Heart left ventricle (tissue), 16 donors: ENCODE measurements around the gene ZNF487. TPM values are rescaled to one million over a fixed set of nuclear protein-coding genes. Genes with fewer than 3 reads are reported as not detected.
A peak's percentile ranks its signal among the peaks of the same experiment; 100 is the strongest.

Source experiments
- ATAC-seq, 4 donors: fragments of 200-7000 bp; cut with Tn5 transposase; one replicate each; pipeline ENCODE4 v1.9.1; 2020 to 2022; ENCODE audit warnings: moderate library complexity in 4 of 4, mild to moderate bottlenecking in 3 of 4, moderate number of reproducible peaks in 1 of 4
- DNase-seq, 5 donors: peaks; one replicate each; pipeline ENCODE4 v3.0.0-alpha.2; 2020
- H3K27ac ChIP-seq, 12 donors: fragments of 200-600 bp; sonication (generic) in 4 of 12; one replicate each; pipeline versions ENCODE4 v1.5.0 to v1.8.0; 2016 to 2022; ENCODE audit warnings: mild to moderate bottlenecking in 2 of 12
- H3K27me3 ChIP-seq, 9 donors: fragments of 200-600 bp; sonication (generic) in 2 of 9; one replicate each; pipeline versions ENCODE4 v1.5.1 to v1.8.0; 2016 to 2022; ENCODE audit warnings: mild to moderate bottlenecking in 3 of 9
- H3K36me3 ChIP-seq, 9 donors: fragments of 200-600 bp; sonication (generic) in 2 of 9; one replicate each; pipeline versions ENCODE4 v1.5.0 to v1.8.0; 2018 to 2022; ENCODE audit warnings: mild to moderate bottlenecking in 2 of 9
- H3K4me1 ChIP-seq, 12 donors: fragments of 200-600 bp; sonication (generic) in 4 of 12; one replicate each; pipeline versions ENCODE4 v1.5.0 to v1.8.0; 2016 to 2022; ENCODE audit warnings: mild to moderate bottlenecking in 3 of 12
- H3K4me3 ChIP-seq, 12 donors: fragments of 200-600 bp; sonication (generic) in 4 of 12; one replicate each; pipeline versions ENCODE4 v1.5.0 to v1.8.0; 2017 to 2022; ENCODE audit warnings: mild to moderate bottlenecking in 9 of 12, moderate library complexity in 4 of 12
- H3K9me3 ChIP-seq, 12 donors: fragments of 200-600 bp; sonication (generic) in 4 of 12; one replicate each; pipeline versions ENCODE4 v1.5.0 to v1.8.0; 2016 to 2022; ENCODE audit warnings: mild to moderate bottlenecking in 1 of 12
- CTCF ChIP-seq, 12 donors: fragments of 200-600 bp; sonication (generic) in 4 of 12; IDR thresholded peaks; one replicate each; pipeline versions ENCODE4 v1.5.0 to v1.8.0; 2018 to 2022; ENCODE audit warnings: antibody characterized with exemption in 12 of 12, mild to moderate bottlenecking in 5 of 12
- POLR2A ChIP-seq, 2 donors: fragments of 450-650 bp; IDR thresholded peaks; one replicate each; pipeline ENCODE4 v1.6.1; 2017; ENCODE audit warnings: antibody characterized with exemption in 2 of 2, mild to moderate bottlenecking in 2 of 2, moderate library complexity in 2 of 2
- WGBS, 4 donors: extraction: QIAGEN DNeasy Blood & Tissue Kit in 2 of 4; methylation state at CpG; one replicate each; pipeline versions ENCODE4 v1.1.5 to v1.1.7; 2013 to 2018; 5-methylcytosine and 5-hydroxymethylcytosine counted together
- intact Hi-C, 10 donors: fragments of 100-400 bp; cut with DNase I; formaldehyde crosslinking; loops; one replicate each; pipeline versions ENCODE4 v1.11.1 to v1.14.2; 2022
- polyA plus RNA-seq, 2 donors: library from polyadenylated mRNA; stranded (reverse); fragments of 200-250 nt; gene quantifications; one replicate each; pipeline ENCODE4 v1.2.3, GENCODE V29; 2013
- total RNA-seq, 9 donors: library from RNA; depleted of rRNA in 2 of 9; stranded (reverse); fragments of >200 nt in 2 of 9; fragmentation: NEBNext Ultra II Directional in 3 of 9; extraction: Animal tissue kit (Norgen Biotek cat#: 25700) in 3 of 9; gene quantifications; one replicate each; pipeline versions ENCODE4 v1.1.0 to v1.2.4, GENCODE V29; 2016 to 2023
- donor health status: ischemic (EF 13 %, LVEDD 7.1; RV severe dilation, severe dysfunction).
- donor health status: healthy with polysubstance abuse.
- donor health status: DM: no; HTN: yes; CAD: no.
- donor health status: DM: no; HTN: no; CAD: no.
- donor health status: ischemic (EF 25% LVEDD 6.9; RV normal size, moderate dysfunction).
- donor health status: ischemic (EF 25% LVEDD 5.7; RV mildly dilated, moderate dysfunction).
- donor health status: healthy.
- donor health status: DM: yes; HTN: yes; CAD: no.
- donor health status: ischemic (EF 35%, LVEDD 5.7; RV mildly dilated, moderate dysfunction).
- donor health status: nonischemic (EF 11% LVEDD 7.7; RV severe dilation, severe dysfunction).
- donor health status: DM: yes; HTN: yes; CAD: no.
- donor health status: PGD.
- donor health status: ischemic (EF 29% LVEDD 5.4; RV normal size, mild dysfunction).
- donor health status: nonischemic (EF 23%, LVEDD 6.1; RV moderate dilation, normal function).

ZNF487 gene
- total and polyA plus RNA-seq, 11 donors: 1.8 to 5.1 (median 2.4) TPM

- DNase-seq (peak; percentile 92 to 94 (median 93)), ATAC-seq (peak; percentile 77 to 79 (median 78))
- intact Hi-C loops: loop anchor here in 1 of 10 donors (1.0 kb wide), 1 partner anchor 8 kb away; no protein-coding TSS in a partner anchor
- no peaks in the 10 kb centered on the region for H3K27me3 ChIP-seq
- peaks cover 13 to 57% (median 37%) of the 10 kb centered on the region in 12 donors for H3K4me1 ChIP-seq
- no peaks in the 10 kb centered on the region for H3K9me3 ChIP-seq
- H3K36me3 ChIP-seq: peaks cover 0 to 11% (median 0%) of the 10 kb centered on the region in 9 donors
- peak overlapping the region; percentile 96 to 100 (median 98) for H3K27ac ChIP-seq
- TF ChIP-seq CTCF (IDR thresholded peaks at IDR 0.05) (peak in 8 of 12 donors; percentile 16 to 47 (median 35)), POLR2A (IDR thresholded peaks at IDR 0.05) (no peak)
- H3K4me3 ChIP-seq: peak overlapping the region; percentile 64 to 90 (median 83)
- 2 to 3% (median 2%) methylated on average over 55 to 56 of the region's 56 CpGs for WGBS, 4 donors
Observed at GRCh38 chr10:43407576-43408330, 29.2 kb upstream of the ZNF487 start.

GRCh38 chr10:43408331-43408709 is 28.6 kb upstream of the ZNF487 start:
- peaks cover 0 to 6% (median 0%) of the 10 kb centered on the region in 9 donors for H3K36me3 ChIP-seq
- 1 to 2% (median 1%) methylated on average over 30 to 31 of the region's 31 CpGs for WGBS, 4 donors
- no peaks in the 10 kb centered on the region for H3K9me3 ChIP-seq
- intact Hi-C loops: no loop called here
- peak overlapping the region; percentile 78 to 100 (median 98) for H3K27ac ChIP-seq
- peaks cover 13 to 52% (median 34%) of the 10 kb centered on the region in 12 donors for H3K4me1 ChIP-seq
- DNase-seq (peak in 2 of 5 donors; percentile 14 to 34), ATAC-seq (no peak)
- no peak for TF ChIP-seq CTCF (IDR thresholded peaks at IDR 0.05)
- no peak for TF ChIP-seq POLR2A (IDR thresholded peaks at IDR 0.05)
- peak overlapping the region; percentile 64 to 90 (median 83) for H3K4me3 ChIP-seq
- no peaks in the 10 kb centered on the region for H3K27me3 ChIP-seq

DNA sequence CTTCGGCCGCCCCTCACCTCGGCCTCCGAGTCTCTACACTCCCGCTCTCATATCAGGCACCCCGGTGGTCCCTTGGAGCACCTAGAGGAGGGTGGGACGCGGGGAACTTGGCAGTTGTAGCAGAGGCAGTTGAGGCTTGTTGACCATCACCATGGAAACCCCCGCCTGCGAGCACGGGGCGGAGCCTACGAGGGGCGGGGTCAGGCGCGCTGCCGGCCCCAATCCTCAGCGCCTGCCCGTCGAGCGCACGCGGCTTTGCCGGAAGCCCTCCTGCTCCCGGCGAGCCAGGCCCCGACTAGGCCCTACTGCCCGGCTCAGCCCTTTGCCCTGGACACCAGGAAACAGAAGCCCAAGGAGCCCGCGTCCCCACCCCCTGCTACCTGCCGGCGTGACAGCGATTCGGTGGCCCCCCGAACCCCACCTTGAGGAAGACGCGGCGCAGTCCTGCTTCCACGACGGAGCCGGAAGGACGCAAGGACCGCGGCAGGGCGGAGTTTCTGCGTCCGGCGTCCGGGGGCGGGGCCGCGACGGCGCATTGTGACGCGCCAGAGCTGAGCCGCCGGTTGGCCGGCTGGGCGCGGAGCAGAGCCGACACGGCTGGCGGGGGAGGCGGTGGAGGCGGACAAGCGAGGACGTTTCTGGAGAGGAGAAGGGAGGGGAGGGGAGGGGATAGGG is 28.1 kb upstream of the ZNF487 start, which contains the start of gene HNRNPF:
TSS of gene HNRNPF (minus strand) at position 477 of the 675 bp plus-strand sequence. CDS start 21,302 bp downstream, outside the sequence.
- no peaks in the 10 kb centered on the region for H3K27me3 ChIP-seq
- ATAC-seq: peak; percentile 87 to 95 (median 92)
- H3K4me1 ChIP-seq: peaks cover 13 to 47% (median 32%) of the 10 kb centered on the region in 12 donors
- peak within 1 kb of the TSS; percentile 78 to 100 (median 98) for H3K27ac ChIP-seq
- 0 to 1% (median 1%) methylated on average over 36 to 68 of the region's 68 CpGs for WGBS, 4 donors
- TF ChIP-seq CTCF (IDR thresholded peaks at IDR 0.05): no peak
- TF ChIP-seq POLR2A (IDR thresholded peaks at IDR 0.05): peak; percentile 66 to 91
- peak within 1 kb of the TSS; percentile 64 to 90 (median 83) for H3K4me3 ChIP-seq
- peaks cover 0 to under 1% (median 0%) of the 10 kb centered on the region in 9 donors for H3K36me3 ChIP-seq
- intact Hi-C loops: loop anchor here in 2 of 10 donors (1.0 kb wide), 2 partner anchors 11 to 27 kb away; no protein-coding TSS in a partner anchor
- H3K9me3 ChIP-seq: no peaks in the 10 kb centered on the region
- DNase-seq: peak; percentile 96 to 98 (median 96)
